Uterine smooth muscle cell (primary cell): ENCODE data around the gene SCYGR1. TPM values are rescaled to one million over a fixed set of nuclear protein-coding genes. Genes with fewer than 3 reads are reported as not detected.

Source experiments
- total RNA-seq: library from RNA; depleted of rRNA; stranded (reverse); fragments of >200 nt; gene quantifications from 2 replicates; pipeline ENCODE4 v1.2.3, GENCODE V29; 2014

SCYGR1 gene
- not detected in 2 replicates for total RNA-seq

GRCh38 chr2:227387583-227387982 is at the start of gene SCYGR1:
Gene SCYGR1 (minus strand): TSS chr2:227387949. CDS start chr2:227387949, 0 bp downstream.

GRCh38 chr2:227379095-227379494 is 8.7 kb downstream of the SCYGR1 start, which contains the start of gene TM4SF20:
Gene TM4SF20 (minus strand): TSS chr2:227379306. CDS start chr2:227379268, 38 bp downstream.

Other genes with a start within 250 kb of the SCYGR1 start
- gene COL4A4, start 223.7 kb downstream of the SCYGR1 start, total RNA-seq = 0.75 and 2.7 TPM in 2 replicates
- 0.25 and 1.1 TPM in 2 replicates for gene COL4A3, start 223.3 kb downstream of the SCYGR1 start, total RNA-seq
- 65.3 and 75.4 TPM in 2 replicates for gene MFF, start 62.7 kb downstream of the SCYGR1 start, total RNA-seq
- gene TM4SF20, start 8.6 kb downstream of the SCYGR1 start, total RNA-seq = not detected in 2 replicates
- gene AGFG1, start 84.2 kb upstream of the SCYGR1 start, total RNA-seq = 38.6 and 42.1 TPM in 2 replicates
- gene SCYGR2, start 210.9 kb upstream of the SCYGR1 start, total RNA-seq = not detected in 2 replicates
- not detected in 2 replicates for gene SCYGR3, start 226.9 kb upstream of the SCYGR1 start, total RNA-seq
- not detected in 2 replicates for gene SCYGR4, start 229.5 kb upstream of the SCYGR1 start, total RNA-seq